RPMI7951 (cell line): ENCODE measurements around the gene ZBED1. TPM values are rescaled to one million over a fixed set of nuclear protein-coding genes. Genes with fewer than 3 reads are reported as not detected.
"Not testable (repeated sequence)": the region's sequence is repeated elsewhere in the genome, so short reads cannot be mapped to it uniquely, and the experiment has no call there.

Experiments
- DNase-seq: peaks from one replicate; pipeline ENCODE4 v3.0.0-alpha.2; 2012; ENCODE audit warnings: low read depth
- total RNA-seq: library from RNA; depleted of rRNA; stranded (reverse); fragments of >200 nt; shearing (Covaris generic); gene quantifications from 2 replicates; pipeline ENCODE4 v1.2.3, GENCODE V29; 2014; rRNA removed

The ZBED1 gene
- 8.1 and 8.2 TPM in 2 replicates for total RNA-seq

- DNase-seq, result no peak
Measured at GRCh38 chrX:2500803-2501558, at the start of gene ZBED1, which contains the start of gene DHRSX. ZBED1 (minus strand) TSS chrX:2500976; CDS start chrX:2490719, 10,257 bp downstream. DHRSX (minus strand) TSS chrX:2500976; CDS start chrX:2500925, 51 bp downstream.

- DNase-seq, result no peak
Measured at GRCh38 chrX:2549876-2550275, 49.1 kb upstream of the ZBED1 start.

DNA sequence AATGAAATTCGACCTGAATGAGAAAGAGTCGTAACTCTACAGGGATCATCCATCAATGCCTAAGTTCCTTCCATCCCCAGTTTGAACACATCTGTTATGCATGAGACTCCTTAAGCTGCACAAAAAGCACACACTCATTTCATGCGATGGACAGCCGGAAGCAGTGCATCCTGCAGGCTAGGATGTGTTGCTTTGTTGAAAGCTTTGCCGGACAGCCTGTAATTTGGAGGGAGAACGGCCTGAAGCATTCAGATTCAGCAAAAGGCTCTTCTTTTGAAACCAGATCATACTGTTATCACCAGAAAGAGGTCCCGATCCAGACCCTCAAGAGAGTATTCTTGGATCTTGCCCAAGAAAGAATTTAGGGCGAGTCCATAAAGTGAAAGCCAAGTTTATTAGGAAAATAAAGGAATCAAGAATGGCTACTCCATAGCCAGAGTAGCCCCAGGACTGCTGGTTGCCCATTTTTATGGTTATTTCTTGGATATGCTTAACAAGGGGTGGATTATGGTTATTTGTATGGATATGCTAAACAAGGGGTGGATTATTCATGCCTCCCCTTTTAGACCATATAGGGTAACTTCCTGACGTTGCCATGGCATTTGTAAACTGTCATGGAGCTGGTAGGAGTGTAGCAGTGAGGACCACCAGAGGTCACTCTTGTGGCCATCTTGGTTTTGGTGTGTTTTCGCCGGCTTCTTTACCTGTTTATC, 48.1 kb upstream of the ZBED1 start:
- DNase-seq, result no peak

GRCh38 chrX:2547736-2548135, 47.0 kb upstream of the ZBED1 start:
- no peak for DNase-seq

DNA sequence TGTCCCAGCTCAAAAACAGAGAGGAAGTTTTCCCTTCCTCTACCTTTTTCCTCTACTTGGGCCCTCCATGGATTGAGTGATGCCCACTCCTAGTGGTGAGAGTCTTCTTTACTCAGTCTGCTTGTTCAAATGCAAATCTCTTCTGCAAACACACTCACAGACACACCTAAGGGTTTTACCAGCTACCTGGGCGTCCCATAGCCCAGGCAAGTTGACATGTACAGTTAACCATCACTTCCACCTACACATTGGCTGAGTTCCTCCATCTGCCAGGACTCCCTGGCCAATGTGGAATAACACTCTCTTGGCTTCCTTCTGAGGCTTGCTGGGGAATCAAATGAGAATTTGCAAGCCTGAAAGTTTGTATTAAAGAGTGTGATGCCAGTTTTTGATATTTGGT, 45.7 kb upstream of the ZBED1 start:
- no peak for DNase-seq

DNA sequence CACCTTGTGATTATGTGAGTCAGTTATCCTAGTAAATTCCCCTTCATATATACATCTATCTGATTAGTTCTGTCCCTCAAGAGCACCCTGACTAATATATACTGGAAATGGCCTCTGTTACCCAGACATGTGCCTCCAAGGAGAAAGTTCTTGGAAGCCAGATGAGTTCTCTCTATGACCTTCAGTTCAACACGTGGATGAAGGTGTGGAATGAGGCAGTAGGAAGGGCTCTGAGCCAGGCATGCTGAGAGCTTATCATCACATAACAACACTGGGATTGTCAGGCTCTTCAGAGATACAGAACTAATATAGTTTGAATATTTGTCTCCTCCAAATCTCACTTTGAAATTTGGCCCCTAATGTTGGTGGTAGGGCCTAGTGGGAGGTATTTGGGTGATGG, 44.4 kb upstream of the ZBED1 start:
- DNase-seq, result no peak

DNA sequence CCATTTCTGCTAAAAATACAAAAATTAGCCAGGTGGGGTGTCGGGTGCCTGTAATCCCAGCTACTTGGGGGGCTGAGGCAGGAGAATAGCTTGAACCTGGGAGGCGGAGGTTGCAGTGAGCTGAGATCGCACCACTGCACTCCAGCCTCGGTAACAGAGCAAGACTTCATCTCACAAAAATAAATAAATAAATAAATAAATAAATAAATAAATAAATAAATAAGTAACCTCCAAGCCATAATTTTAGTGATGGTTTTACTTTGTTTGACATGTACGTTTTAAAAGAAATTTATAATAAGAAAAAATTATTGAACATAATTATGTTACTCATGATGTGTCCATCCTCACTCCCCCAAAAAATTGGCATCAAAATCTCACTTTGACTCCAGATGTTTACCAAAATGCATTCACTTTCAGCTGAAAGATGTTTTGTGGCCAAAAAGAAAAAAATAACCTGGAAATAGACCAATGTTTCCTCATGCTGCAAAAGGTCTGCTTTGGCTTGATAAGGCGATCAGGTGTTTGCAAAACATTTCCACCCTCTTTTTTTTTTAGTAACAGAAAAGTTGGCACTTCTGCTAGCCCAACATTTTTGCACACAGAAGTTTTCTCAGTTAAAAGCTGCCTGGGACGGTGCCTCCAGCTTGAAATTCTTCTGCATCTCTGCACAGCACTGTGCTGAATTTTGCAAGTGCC, 42.2 kb upstream of the ZBED1 start:
- DNase-seq, result no peak

DNA sequence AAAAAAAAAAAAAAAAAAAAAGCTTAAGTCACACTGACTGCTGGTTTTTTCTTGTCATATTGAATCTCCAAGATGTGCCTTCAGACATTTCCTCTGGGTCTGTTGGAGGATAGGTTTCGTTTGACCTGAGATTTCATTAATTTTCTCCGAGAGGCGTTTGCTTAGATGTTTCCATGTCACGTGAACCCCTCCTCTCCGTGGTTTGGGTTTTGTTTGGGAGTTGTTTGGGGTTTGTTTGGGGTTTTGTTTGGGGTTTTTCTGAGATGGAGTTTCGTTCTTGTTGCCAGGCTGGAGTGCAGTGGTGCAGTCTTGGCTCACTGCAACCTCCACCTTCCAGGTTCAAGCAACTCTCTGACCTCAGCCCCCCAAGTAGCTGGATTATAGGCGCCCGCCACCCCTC, 40.8 kb upstream of the ZBED1 start:
- no peak for DNase-seq

DNA sequence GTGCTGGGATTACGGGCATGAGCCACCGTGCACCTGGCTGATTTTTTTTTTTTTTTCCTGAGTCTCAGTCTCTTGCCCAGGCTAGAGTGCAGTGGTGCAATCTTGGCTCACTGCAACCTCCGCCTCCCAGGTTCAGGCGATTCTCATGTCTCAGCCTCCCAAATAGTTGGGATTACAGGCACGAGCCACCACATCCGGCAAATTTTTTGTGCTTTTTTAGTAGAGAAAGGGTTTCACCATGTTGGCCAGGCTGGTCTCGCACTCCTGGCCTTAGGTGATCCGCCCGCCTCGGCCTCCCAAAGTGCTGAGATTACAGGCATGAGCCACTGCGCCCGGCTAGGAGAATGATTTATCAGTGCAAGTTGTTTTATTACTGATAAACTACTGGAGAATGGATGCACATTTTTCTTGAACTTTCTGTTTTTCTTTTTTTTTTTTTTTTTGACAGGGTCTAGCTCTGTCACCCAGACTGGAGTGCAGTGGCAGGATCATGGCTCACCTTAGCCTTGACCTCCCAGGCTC, 39.7 kb upstream of the ZBED1 start:
- no peak for DNase-seq

DNA sequence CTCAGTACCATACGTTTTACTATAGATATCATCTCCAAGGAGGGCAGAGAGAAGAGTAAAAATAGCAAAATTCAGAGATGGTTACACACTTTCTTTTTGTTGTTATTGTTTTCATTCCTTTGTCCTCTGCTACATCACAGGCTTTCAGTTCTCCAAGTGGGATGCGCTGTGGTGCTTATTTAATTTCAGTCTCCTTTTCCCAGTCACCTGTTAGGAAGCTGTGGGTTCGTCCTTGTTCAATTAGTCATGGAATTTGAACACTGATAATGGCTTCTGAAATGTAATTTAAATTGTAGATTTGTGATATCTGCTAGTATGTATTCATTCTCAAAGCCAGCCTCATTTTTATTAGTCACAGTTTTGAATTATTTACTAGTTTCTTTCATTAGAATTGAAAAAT, 38.8 kb upstream of the ZBED1 start:
- DNase-seq, result no peak

DNA sequence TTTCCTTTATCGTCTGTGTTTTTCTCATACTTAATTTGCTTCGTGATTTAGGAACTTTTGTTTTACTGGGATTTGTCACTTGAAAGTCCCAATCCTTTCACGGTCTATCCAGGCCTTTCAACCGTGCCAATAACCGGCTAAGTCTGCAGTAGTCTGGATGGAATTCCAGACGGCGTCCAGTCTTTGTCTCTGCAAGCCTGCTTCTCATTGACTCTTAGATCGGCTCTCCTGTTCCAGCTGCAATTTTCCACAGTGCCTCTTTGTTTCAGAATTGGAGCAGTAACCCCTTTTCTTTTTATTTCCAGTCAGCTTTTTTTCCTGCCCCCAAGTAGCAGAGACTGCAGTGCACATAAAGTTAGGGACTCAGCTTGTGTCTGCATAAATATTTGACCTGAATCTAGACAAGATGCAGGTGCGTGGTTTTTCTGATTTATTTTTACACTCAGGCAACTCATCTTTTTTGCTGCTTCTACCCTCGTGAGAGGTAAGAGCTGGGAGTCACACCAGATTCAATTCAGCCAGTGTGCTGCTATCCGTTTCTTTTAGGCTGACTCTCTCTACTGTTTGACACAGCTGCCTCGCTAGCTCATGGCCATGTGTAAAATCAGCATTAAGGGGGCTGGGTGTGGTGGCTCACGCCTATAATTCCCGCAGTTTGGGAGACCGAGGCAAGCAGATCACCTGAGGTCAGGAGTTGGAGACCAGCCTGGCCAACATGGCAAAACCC, 37.4 kb upstream of the ZBED1 start:
- DNase-seq, result no peak

DNA sequence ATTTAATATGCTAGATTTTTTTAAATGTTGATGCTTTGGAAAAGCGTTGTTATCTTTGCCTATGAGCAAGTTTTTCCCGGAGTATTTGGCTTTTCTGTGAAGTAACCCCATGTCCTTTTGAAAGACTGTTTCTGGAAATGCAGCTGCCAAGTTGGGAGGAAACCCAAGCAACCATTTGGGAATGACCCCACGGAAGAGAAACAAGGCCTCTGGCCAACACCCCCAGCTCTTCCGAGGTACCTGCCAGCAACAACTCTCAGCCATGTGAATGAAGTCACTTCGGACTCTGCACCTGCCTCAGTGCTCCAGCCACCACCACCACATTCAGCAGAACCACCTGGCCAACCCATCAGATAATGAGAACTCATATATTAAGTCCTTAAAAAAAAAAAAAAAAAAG, 36.2 kb upstream of the ZBED1 start:
- no peak for DNase-seq

DNA sequence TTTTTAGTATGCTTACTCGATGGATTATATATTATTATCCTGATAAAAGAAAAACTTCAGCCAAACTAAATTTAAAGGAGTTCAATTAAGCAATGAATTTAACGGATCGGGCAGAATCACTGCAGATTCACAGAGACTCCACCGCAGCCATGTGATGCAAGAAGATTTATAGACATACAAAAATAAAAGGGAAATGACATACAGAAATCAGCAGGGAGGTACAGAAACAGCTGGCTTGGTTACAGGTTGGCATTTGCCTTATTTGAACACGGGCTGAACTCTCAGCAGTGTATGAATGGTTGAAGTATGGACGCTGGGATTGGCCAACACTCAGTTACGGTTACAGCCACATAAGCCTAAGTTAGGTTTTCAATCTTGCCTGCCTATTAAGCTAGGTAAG, 35.4 kb upstream of the ZBED1 start:
- DNase-seq, result no peak

GRCh38 chrX:2534261-2535021, 33.7 kb upstream of the ZBED1 start:
- DNase-seq, result not testable (repeated sequence)

DNA sequence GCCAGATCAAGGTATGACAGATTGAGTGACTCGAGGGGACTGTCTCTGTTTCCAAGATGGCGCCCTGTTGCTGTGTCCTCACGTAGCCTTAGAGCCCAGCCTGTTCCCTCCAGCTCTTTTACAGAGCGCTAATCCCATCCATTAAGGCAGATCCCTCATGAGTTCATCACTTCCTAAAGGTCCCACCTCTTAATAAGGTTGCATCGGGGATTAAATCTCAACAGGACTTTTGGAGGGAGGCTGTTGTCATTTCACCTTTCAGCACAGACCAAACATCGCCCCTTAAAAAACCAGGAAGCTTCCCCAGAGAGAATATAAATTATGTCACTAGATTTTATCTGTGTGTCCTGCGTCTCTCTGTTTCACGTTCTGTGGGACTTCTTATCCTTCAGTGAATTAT, 32.6 kb upstream of the ZBED1 start:
- no peak for DNase-seq

- no peak for DNase-seq
Measured at GRCh38 chrX:2526390-2526789, 25.6 kb upstream of the ZBED1 start.

DNA sequence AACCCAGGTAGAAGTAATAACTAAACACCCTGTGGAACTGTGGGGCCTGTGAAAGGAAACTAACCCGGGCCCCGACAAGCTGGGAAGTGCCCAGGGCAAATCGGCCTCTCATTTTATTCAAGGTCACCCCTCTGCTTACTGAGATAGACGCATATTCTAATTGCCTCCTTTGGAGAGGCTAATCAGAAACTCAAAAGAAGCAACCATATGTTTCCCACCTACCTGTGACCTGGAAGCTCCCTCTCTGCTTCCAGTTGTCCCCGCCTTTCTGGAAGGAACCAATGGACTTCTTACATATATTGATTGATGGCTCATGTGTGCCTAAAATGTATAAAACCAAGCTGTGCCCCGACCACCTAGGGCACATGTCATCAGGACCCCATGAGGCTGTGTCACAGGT, 23.1 kb upstream of the ZBED1 start:
- DNase-seq, result no peak

DNA sequence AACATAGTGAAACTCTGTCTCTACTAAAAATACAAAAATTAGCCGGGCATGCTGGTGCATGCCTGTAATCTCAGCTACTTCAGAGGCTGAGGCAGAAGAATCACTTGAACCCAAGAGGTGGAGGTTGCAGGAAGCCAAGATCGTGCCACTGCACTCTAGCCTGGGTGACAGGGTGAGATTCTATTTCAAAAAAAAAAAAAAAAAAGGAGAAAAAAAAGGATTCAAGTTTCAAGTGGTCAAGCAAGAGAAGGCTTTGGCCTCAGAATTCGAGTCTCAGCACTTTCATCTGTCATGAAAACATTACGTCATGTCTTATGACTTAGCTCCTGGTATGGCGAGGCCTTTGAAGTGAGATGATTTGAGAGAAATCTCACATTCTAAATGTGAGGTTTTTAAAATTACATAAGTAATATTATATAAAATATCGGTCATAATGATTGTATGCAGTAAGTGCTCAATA, 21.2 kb upstream of the ZBED1 start:
- DNase-seq, result no peak

DNA sequence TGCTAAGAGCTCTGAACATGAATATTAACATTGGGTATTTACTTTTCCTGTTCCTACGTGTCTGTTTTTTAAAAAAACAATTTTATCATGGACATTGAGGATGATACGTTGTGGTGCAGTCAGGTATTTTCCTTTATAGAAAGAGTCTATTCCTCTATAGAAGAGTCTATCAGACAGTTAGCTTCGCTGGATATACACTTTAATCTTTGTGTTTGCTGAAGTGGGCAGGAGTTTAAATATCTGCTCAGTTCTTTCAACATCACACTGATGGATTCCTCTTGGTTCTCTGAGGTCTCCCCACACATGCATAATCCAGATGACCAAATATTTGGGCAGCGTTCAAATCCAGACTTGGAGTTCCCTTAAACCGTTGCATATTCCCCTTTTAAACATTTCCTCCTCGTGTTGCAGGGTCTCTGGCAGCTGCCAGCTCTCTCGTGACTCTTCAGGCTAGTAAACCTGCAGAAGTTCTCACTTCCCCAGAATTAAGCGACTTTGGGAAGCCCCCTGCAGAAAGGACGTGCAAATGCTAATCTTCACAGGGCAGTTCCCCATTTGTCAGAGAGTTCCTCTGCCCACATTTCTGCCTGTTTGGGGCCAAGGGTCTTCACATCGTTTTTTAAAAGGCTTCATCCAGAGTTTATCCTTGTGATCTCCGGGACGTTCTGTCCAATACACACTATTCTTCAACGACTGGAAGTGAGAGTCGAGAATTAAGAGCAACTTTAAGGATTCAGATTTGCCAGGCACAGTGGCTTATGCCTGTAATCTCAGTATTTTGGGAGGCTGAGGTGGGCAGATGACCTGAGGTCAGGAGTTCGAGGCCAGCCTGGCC, 20.5 kb upstream of the ZBED1 start:
- no peak for DNase-seq

DNA sequence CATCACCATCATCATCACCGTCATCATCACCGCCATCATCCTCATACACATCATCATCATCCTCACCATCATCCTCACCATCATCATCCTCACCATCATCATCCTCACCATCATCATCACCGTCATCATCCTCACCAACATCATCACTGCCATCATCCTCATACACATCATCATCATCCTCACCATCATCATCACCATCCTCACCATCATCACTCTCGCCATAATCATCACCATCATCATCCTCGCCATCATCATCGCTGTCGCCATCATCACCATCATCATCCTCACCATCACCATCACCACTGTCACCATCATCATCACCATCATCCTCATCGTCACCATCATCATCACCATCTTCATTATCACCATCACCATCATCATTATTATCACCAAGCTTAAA, 19.8 kb upstream of the ZBED1 start:
- no peak for DNase-seq
